ENCODE measurements around the gene NEXN.

The NEXN gene

DNA sequence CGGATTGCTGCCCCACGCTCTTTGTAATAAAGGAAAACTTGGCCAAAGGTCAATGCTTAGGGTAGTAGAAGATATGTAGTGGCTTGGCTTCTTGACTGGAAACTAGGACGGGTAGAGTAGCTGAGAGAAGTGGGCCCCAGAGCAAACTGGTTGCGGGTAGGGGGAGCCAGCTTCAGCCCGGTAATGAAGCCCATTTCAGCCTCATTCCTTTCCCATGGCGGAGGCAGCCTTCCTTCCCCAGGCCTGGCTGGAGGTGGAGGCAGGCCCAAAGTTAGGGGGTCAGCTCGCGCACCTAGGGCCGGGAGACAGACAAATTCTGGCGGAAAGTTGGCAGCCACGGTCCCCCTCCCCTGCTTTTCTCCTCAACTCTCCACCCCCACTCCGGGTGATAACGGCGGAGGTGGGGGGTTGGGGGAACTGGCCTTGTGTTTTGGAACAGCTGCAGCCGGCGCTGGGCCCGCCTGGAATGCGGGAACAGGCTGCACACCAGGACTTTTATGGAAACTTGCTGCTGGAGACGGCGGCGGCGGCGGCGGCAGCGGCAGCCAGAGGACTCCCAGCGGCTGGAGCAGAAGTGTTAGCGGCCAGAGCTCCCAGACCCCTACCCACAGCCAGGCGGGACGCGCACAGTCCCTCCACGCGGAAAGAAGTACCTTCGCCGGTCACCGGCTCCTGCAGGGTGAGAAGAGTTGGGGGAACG lies at the start of gene NEXN:
NEXN (plus strand) TSS at position 544 of the 700 bp plus-strand sequence. CDS start 27,483 bp downstream, outside the sequence.
- peak; percentile 77 for DNase-seq (ENCODE audit: low spot score)

GRCh38 chr1:77841574-77841973 lies 46.9 kb upstream of the NEXN start:
- DNase-seq (ENCODE audit: low spot score) = no peak

GRCh38 chr1:77845951-77846350 lies 42.5 kb upstream of the NEXN start:
- DNase-seq (ENCODE audit: low spot score) = no peak

DNA sequence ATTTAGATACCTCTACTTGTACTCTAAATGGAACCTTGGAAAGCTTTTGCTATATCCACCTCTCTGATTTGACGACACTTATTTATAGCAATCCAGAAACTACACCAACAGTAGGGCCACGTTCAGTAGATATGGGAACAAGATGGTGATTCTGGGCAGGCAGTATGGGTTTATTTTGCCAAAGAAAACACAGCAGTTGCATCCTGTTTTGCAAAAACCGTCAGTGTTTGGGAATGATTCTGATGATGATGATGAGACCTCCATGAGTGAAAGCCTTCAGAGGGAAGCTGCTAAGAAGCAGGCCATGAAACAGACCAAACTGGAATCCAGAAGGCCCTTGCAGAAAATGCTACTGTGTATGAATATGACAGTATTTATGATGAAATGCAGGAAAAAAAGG lies 41.5 kb upstream of the NEXN start:
- no peak for DNase-seq (ENCODE audit: low spot score)

- DNase-seq (ENCODE audit: low spot score) = no peak
Measured at GRCh38 chr1:77847621-77848080, 40.8 kb upstream of the NEXN start.

- DNase-seq (ENCODE audit: low spot score) = no peak
Measured at GRCh38 chr1:77850082-77850481, 38.3 kb upstream of the NEXN start.

DNA sequence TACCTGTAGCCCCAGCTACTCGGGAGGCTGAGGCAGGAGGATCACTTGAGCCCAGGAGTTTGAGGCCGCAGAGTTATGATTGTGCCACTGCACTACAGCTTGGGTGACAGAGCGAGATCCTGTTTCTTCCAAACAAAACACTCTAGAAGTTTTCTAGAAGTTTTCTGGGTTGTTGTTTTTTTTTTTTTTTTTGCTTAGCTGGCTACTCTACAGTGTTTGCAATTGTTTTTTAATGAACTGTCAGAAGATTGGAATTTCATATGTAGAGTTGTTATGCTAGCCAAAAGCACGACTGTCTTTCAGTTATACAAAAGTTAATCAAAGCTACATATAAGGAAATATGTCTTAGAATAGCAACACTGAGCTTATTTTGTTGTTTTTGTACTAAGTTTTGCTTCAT lies 30.9 kb upstream of the NEXN start:
- peak; percentile 23 for DNase-seq (ENCODE audit: low spot score)

GRCh38 chr1:77858725-77859124 lies 29.7 kb upstream of the NEXN start:
- no peak for DNase-seq (ENCODE audit: low spot score)

DNA sequence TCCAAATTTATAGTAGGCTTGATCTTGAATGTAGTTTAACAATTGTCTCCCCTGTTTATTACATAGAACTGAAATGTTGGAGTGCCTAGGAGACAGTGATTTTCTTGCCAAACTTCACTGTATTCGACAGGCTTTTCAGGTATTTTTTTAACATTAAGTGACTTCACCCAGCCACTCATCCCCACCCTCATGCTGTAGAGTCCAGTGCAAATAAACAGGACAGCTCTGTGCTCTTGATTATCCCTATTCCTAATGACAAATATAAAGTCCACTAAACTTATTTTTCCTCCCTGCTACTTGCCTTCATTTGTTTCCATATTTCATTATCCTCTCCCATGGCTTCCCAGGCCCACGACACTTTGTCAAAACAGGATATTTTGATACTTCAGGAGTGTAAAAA lies 29.2 kb upstream of the NEXN start:
- no peak for DNase-seq (ENCODE audit: low spot score)

GRCh38 chr1:77866296-77866695 lies 22.1 kb upstream of the NEXN start:
- no peak for DNase-seq (ENCODE audit: low spot score)

DNA sequence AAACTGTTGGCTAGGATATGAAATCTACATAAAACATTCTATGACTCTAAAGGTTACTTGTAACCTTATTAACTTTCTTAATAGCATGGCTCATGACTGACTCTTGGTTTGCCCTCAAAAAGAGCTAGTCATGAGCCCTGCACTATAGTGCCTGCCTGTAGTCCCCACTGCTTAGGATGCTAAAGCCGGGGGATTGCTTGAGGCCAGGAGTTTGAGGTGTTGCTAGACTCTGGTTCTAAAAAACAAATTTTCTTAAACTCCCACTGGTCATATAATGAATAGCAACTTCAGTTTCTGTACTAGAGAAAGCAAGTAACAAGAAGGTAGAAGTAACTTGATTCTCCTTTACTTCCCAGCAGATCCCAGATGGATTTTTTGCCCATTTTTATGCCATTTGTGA lies 15.8 kb upstream of the NEXN start:
- DNase-seq (ENCODE audit: low spot score) = no peak

DNA sequence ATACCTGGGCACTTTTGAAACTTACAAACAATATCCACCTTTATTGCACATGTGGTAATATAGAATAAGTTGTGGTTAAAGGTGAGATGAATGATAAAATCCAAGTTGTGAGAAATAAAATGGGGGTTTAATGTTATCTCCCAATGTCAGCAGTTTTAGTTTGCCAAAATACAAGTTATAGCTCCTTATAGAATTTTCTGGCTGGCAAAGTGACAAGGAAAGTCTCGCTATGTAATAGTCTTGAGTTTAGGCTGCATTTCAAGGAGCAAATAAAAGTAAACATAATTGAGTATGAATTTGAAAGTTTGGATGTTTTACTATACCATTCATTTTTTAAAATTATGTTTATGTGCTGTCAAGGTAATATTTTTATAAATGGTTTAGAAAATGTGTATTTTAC lies 15.0 kb upstream of the NEXN start:
- no peak for DNase-seq (ENCODE audit: low spot score)

DNA sequence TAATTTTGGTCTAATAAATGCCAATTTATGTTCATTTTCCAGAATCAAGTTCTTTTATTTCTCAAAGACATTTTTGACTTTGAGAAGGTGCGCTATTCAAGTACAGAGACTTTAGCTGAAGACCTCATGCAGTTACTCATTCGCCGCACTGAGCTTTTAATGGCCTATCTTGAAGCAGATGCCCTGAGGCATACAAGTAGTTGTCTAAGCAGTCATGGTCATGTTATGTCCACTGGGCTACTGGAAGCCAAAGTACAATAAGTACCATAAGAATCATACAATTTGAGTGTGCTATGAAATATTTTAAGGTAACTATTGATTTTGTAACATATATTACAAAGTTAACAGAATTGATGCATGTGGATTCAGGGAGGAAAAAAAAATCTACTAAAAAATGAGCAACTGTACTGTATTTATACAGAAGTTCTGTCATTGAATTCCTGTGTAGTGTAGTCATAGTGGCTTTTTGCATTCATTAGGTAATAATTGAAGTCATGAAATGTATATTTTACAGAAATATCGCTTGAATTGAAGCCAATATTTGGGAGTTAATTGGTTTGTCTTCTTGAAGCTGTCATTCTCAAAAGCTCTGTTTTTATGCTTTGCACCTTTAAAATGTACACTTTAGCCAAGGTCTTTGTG lies 13.5 kb upstream of the NEXN start:
- DNase-seq (ENCODE audit: low spot score) = peak; percentile 16

GRCh38 chr1:77876884-77877283 lies 11.5 kb upstream of the NEXN start:
- DNase-seq (ENCODE audit: low spot score) = no peak

DNA sequence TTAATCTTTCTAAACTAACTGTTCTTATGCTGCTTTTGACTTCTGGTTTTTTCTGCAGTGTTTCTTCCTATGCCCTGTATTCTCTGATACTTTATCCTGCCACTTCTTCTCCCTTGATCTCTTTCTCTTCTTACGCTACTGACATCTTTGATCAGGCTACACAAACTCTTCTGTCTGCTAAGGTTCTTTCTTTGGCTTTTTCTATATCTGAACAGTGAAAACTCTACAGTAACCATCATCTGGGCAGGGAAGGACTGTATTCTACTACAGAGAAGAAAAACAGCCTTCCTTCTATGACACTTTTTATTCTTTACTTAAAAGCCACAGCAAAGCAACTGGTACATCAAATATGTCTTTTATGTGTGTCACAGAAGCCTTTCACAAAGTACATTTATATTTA lies 7.4 kb upstream of the NEXN start:
- DNase-seq (ENCODE audit: low spot score) = no peak

DNA sequence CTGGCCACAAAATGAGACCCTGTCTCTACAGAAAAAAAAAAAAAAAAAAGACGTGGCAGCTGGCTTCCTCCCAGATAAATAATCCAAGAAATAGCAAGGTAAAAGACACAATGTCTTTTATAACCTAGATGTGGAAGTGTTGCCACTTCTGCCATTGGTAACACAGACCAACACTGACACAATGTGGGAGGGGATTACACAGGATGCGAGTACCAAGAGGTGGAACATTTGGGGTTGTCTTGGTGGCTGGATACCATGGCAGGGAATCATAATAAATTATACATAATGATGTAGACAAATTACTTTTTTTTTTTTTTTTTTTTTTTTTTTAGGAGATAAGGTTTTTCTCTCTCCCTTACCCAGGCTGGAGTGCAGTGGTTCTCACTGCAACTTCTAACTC lies 6.0 kb upstream of the NEXN start:
- no peak for DNase-seq (ENCODE audit: low spot score)

DNA sequence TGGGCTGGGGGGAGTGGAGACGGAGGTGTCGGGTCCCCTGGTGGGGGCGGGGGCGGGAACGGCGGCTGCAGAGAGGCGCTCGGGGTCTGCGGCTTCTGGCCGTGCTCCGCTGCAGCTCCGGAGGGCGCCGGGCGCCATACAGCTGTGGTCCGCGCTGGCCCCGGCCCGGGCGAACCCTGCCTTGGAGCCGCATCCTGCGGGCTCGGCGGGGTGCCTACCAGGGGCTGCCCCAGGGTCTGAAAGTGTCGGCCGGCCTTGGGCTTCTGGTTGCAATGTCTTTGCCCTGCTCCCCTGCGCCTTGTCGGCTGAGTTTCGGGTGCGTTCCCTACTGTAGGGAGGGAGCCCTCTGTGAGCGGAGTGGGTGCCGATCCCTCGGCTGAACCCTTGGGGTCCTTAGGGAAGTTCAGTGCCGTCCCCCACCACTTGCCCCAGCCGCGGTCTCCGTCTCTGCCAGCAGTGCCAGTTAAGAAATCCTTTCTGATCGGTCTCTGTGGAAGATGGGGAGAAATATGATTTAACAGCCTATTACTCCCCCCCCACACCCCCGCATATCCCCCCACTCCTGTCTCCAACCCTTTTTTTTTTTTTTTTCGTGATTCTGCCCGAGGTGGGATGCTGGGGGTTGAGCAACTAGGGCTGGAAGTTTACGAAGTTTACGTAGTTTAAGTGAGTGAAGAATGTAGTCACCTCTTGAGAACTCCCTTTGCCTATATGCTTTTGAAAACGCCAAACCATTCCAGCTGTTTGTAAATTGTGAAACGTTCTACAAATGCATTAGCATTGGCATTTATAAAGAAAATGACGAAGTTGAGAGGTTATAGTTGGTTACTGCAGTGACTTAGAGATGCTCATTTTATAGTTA lies 588 bp downstream of the NEXN start:
- DNase-seq (ENCODE audit: low spot score) = peak; percentile 35

DNA sequence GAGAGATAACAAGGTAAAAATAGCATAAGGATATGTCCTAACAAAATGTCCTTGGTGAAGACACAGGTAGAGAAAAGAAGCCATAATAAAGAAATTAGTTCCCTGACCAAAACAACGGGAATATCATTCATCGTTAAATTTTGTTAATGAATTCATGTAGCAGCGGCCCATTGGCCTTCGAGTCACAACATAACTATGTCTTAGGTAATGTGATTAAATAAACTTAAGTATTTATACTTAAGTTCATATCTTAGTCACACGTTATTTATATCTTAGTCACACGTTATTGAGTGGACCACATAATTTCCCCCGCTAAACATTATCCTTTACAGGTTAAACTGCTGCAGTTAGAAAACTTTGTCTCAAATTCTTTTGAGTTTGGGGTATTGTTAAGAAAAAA lies 1.2 kb downstream of the NEXN start:
- DNase-seq (ENCODE audit: low spot score) = peak; percentile 60

DNA sequence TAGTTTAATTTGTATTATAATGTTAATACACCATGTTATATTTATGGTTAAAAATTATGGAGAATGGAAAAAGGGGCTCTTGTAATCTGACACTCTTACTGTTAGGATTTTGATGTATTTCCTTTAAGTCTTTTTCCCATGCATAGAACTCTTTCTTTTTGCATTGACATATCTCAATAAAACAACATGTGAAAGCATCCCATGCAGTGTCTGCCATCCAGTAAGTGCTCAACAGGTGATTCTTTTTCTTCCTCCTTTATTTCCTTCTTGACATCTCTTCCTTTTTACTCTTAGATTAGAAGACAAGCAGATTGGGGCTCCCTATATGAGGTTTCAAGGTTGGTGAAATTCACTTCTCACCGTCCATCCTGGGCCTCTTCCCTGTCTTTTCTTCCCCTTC lies 2.8 kb downstream of the NEXN start:
- DNase-seq (ENCODE audit: low spot score) = no peak

- peak; percentile 12 for DNase-seq (ENCODE audit: low spot score)
Measured at GRCh38 chr1:77899647-77900320, 11.4 kb downstream of the NEXN start.

DNA sequence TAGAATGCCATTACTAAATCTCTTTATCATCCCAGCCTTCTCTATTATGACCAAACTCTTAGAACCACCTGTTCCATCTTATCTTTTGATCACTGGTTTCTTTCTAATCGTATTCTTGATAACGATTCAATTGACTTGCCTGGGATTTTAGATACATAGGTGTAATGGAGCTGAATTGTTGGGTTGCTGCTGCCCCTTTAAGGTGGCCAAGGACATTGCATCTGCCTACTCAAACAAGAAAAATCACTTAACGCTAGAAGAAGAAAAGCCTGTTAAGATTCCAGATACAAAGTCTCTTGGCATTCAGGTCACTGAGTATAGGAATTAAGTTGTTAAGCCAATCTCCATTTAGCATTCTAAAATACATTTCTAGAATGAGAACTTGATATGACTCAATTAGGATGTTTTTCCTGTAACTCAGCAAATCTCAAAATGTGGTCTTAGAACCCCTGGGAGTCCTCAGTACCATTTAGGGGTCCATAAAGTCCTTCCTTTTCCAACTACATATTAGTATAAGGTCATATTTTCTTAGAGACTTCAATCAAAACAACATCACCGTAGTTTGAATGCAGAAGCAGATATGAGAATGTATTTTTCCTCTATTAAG lies 12.4 kb downstream of the NEXN start:
- DNase-seq (ENCODE audit: low spot score) = peak; percentile 12

GRCh38 chr1:77905603-77906002 lies 17.2 kb downstream of the NEXN start:
- no peak for DNase-seq (ENCODE audit: low spot score)
